NCI-H2081 (cell line): Measurements from ENCODE around the gene CDHR4.
A peak's percentile ranks its signal among the peaks of the same experiment; 100 is the strongest.
"Not testable (repeated sequence)": the region's sequence is repeated elsewhere in the genome, so short reads cannot be mapped to it uniquely, and the experiment has no call there.

Experiments used
- DNase-seq, 2 experiments: peaks; one replicate each; lab custom pipeline; 2025; lab: John Stamatoyannopoulos, UW

CDHR4 gene, protein sequence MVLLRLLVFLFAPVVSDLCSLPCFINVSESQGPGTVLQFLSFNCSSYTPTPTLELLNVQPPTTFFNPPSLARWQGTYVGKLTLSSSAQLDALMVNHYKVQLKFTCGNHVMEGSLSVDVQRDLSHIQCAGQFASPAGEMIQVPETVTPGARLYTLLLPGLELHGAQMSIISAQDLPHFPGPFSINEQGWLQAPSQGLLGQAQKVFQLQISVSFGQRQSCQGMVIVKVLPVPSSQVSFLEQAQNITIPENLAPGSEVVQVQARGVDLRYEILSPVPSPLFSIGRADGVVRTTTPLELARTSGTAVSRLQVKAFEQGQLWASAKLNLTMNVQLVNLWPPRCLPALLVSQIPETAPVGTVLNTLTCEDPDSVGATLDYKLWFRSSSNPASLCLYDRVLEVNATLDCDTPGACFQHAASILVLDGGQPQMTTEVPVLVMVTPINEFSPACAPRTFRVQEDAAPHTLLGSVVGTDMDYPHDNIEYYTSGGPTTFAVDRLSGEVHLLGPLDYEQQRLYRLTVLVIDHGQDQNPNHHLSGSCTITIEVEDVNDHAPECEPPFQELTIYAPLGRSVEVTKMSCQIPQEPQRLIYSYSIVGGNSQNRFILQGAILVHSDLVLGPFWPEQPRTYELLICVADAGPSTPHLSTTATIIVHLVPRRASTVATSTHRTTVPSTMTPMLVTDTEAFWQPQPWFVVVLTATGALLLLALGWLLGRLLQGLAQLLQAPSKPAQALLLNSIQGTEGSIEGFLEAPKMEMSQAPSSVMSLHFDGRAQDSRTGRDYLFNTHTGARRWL

DNA sequence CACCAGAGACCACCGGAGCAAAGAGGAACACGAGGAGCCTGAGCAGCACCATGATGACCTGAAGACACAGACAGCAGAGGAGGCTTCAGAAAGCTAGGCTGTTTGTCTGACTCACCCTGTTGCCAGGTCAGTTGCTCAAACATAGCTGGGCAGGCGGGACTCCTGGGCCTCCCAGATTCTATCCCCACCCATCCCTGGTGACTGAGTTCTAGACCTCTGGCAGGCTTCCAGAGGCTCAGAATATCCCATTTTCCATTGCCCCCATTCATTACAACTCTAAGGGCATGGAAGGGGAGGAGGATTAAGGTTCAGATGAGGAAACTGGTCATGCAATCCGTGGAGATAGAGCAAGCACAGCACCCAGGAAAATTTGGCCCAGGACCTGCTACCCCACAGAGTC, at the start of gene CDHR4:
TSS of gene CDHR4 (minus strand) at position 113 of the 400 bp plus-strand sequence. CDS start at position 52, 61 bp downstream.
- DNase-seq: no peak

DNA sequence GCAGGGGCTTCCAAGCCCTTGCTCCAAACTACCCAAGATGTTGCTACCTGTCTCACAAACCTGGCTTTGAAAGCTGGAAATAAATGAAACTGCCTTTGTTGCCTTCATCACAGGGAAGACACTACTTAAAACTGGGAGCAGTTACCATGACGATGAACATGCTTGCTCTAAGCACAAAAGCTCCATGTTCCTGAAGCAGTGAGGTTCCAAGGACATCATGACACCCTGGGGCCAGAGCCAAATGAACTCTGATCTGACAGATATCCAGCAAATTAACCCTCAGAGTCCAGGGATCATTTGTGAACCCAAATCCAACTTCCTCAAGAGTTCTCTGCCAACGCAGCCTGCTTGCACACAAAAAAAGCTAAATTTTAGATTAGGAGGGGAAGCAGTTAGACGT, 46.0 kb upstream of the CDHR4 start:
- no peak for DNase-seq

DNA sequence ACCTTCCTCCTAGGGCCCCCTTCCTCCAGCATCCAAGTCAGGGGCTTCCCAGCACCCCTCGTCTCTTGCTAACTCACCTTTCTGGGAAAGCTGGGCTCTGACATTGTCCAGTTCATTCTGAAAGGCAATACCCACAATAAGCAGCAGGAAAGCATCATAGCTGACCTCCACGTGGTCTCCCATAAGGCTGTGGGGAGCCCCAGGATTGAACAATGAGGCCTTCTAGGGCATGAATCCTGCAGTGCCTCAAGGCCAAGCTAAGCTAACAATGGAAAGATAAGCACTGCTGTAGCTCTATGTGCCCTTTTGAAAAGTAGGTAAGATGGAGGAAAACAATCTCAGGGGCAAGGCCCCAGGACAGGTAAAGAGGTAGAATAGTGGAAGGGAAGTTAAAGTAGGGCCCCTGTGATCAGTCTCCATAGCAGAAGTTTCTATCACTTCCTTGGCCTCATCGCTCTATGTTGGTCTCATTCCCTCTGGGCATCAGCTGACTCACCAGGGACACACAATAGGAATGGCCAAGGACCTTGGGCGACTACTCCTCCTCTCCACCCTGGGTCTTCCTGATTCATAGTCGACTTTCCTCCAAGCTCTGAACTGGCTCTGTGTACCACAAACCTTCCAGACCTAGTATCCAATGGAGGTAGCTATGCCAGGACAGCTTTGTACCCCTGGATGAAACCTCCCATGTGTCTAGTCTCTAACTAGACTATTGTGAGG, 45.0 kb upstream of the CDHR4 start:
- no peak for DNase-seq

DNA sequence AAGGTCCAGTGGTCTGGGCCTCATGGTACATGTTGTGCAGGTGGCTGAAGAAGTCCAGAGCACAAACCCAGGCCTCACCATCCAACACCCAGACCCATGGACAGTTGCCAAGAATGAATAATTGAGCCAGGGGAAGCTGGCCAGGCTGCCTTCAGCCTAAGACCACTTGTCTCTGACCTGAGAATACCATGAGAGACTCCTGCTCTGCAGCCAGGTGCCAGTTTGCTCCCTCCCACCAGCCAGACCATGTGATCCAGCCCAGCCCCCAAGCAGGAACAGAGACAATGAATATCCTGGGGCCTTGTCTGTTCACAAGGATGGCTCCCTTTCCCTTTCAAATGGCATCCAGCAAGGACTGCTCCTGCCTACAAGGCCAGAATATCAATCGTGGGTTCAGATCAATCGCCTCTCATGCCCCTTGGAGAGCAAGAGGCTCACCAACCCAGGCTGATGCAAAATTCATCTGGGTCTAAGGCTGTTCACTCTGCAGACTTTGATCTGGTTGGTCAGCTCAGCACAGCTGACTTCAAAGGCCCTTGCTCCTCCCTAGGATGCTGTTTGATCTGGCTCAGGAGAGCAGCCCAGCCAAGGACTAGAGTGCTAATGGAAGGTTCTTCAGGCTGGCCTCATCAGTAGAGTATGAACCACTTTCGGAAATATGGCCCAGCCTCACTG, 43.3 kb upstream of the CDHR4 start:
- no peak for DNase-seq

DNA sequence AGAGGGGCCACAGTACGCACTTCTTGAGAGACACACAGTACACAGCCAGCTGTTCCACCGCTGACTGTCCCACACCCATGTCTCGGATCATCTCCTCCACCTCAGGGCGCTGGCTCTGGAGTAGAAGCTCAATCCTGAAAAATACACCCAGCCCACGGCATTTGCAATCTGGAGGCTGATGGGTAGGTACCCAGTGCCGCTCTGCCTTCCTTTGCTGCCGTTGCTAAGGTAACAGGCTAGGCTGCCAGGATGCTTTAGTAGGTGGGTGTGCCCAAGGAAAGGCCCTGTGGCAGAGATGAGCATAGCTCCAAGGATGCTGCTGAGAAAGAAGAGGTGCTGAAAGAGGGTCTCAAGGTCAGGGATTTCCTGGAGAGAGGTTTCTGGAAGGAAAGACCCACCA, 42.1 kb upstream of the CDHR4 start:
- no peak for DNase-seq

DNA sequence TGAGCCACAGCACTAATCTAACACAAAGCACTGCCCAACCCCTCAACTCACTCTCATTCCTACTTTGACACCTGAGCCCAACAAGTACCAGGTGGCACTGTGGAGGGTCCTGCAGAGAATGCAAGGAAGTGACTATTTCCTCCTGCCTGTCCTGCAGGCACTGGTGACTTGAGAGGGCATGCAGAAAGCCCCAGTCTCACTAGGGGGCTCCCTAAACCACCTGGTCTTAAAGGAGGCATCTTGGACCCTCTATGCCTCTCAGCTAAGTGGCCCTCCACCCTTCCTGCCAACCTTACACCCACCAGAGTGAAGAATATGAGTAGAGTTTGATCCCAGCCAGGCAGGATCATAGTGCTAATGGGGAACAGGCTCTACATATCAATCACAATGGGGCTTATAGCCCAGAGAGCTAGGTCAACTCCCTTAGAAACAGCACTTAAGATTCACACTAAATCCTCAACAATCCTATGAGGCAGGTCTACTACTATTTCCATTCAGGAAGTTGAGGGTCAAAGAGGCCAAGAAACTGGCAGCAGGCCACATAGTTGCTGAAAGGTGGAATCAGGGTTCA, 41.5 kb upstream of the CDHR4 start:
- no peak for DNase-seq

DNA sequence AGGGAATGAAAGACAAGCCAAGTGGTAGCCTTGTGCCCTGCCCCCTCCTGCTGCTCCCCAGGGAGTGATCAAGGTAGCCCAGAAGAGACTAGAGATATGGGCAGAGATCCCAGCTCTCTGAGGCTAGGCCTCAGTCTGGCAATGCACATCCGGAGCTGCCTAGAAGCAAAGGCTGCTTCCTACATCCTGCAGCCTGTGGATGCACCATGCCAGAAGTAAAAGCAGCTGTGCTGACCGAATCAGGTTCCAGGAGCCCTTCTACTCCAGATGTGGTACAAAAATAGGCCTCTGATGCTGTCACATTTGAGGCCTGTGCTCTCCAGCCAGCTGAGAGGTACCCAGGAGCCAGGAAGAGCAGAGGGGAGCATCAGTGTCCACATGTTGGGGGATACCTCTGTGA, 40.7 kb upstream of the CDHR4 start:
- DNase-seq: no peak

DNA sequence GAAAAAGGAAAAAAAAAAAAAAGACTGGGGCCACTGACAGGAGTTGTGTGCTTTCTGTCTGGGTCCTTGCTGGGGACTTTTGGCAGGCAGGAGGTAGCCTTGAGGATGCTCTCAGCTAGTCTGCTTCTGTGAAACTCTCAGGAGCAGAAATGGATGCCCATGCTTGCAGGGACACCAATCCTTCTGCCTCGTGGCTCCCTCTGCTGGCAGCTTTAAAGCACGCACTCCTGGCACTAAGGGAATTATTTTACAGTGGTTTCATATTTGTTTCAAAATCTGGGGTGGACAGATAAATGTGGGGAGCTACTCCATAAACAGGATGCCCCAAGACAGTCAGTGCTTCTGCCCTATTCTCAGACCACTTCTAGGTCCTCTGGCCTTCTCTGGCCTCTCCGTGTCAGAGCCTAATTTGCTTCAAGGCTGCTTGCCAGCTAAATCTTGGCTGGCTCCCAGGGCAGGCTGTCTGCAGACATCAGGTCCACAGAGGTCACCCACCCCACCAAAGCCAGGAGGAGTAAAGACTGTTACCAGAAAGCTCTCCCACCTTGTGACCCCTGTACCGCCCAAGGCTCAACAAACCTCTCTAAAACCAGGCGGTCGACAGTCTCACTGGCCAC, 39.6 kb upstream of the CDHR4 start:
- DNase-seq: peak; percentile 29 to 38

DNA sequence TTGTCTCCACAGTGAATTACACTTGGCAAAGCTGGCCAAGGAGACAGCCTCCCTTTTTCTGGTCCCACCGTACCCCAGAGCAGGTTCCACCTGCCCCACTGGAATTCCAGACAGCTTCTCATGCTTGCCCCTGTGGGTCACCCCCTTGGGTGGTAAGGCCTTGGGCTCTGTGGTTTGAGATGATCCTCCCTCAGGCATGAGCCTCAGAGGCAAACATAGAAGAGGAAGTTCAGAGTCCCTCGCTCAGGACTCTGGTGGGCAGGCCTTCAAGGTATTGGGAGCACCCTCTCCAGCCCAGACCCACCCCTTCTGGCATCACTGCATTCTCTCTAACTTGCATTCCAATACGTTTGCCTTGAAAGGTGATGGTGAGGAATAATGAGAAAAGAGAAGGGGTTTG, 31.7 kb upstream of the CDHR4 start:
- no peak for DNase-seq

DNA sequence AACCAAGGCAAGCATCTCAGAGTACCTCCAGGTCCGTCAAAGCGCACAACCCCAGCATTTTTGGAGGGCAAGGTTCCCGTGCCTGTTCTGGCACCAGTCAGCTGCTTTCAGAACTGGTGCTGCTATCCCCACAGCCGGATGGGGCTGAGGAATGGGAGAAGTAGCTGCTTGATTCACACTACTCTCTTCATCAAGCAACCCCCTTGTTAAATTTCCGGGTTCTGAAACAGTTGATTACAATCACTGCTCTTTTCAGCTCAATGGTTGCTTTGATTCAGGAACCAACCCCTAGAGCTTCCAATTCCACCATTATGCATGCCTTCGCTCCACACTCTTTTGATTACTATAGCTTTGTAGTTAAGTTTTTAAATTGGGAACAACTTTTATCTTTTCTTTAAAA, 26.3 kb upstream of the CDHR4 start:
- no peak for DNase-seq

DNA sequence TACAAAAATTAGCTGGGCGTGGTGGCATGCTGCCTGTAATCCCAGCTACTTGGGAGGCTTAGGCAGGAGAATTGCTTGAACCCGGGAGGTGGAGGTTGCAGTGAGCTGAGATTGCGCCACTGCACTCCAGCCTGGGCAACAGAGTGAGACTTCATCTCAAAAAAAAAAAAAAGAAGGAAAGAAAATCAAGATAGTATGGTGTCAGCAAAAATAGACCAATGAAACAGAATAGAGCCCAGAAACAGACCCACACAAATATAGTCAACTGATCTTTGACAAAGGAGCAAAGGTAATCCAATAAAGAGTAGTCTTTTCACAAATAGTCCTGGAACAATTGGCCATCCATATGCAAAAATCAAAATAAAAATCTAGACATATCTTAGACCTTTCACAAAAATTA, 23.5 kb upstream of the CDHR4 start:
- not testable (repeated sequence) for DNase-seq

DNA sequence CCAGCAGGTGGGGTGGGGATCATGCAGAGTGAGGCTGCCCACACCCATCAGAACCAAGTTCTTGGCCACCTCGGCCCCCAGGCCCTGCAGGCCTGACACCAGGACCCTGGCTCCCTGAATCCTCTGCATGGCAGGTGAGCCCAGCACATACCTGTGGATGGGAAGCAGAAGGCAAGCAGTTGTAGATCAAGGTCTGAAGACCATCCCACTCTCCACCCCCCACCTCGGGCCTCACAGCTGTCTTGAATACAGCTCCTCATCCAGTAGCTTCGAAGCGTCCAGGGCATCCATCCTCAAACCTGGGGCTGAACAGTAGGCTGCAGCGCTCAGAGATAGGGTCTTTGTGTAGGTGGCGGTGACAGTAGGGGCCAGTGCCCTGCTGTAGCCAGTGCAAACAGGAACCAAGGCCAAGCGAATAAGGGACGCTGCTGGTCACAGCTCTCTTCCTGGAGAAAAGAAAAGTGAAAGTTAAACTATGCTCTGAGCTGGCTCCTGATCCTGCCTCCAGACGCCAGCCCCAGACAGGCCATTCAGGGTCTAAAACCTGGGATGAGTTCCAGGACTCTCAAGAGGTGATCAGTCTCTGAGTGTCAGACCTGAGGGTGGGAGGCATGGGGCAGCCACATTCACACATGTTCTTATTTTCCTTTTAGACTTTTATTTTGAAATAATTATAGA, 14.0 kb upstream of the CDHR4 start, which contains the start of gene UBA7:
TSS of gene UBA7 (minus strand) at position 457 of the 678 bp plus-strand sequence. CDS start at position 291, 166 bp downstream.
- no peak for DNase-seq

DNA sequence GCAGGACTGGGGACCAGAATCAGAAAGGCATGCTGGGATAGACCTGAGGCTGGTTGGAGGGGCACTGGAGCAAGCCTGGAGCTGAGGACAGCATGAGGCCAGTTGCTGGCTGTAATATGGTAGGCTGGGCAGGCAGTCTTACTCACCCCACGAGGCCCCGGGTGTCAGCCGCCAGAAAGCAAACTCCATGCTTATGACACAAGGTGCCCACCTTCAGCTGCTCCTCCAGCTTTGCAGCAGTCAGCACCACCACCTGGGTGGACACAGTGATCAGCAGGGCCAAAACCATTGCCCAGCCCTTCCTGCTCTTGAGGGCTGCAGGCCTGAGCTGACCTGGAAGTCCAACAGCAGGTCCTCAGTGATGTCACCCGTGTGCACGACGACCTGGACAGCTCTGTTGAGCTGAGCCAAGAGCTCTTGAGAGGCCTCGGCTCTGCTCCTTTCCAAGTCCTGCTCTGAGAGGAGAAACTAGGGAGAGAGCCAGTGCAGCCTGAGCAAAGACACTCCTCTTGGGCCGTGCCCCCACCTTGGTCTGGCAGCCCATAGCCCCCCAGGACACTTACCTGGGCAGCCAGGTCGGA, 13.3 kb upstream of the CDHR4 start:
- DNase-seq: no peak

DNA sequence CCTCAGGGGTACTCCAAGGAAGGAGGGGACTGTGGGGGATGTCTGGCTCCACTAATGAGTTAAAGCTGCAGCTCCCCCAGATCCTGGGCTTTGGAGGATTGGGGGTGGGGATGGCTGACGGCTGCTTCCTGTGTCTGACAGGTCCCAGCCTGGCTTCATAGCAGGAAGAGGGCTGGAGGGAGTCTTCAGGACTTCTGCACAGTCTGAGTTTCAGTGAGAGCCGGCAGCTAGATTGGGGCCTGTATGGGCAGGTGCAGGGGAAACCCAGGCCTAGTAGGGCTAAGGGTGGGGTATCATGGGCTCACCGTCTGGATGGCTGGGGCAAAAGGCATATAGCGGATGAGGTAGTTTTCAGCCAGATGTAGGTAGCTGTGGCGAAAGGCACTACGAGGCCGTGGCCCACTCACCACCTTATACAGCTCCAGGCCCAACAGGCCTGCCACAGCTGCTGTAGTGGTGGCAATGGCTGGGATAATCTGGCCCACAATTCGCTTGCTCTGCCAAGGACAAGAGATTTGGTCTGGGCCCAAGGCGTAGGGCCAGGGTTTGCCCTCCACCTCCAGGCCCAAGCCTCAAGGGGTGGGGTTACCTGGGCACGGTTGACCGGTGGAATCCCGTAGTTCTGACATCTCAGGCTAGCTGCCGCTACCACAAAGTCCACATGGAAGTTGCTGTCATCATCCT, 7.9 kb upstream of the CDHR4 start:
- no peak for DNase-seq

DNA sequence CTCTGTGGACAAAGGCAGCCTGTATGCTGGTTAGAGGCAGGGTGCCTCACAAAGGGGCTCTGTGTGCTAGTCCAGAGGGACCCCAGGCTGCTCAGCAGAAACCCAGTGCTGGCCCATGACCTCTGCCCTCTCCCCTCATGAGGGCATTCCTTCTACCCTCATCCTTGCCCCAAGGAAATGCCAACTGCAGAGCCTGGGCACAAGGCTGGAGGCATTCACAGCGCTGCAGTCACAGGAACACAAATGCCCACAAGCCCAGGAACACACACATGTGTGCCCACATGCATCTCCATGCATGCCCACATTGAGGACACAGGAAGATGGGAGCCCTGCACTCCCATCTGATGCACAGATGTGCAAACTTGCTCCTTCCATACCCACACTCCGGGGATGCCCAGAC, 7.2 kb upstream of the CDHR4 start:
- DNase-seq: no peak

DNA sequence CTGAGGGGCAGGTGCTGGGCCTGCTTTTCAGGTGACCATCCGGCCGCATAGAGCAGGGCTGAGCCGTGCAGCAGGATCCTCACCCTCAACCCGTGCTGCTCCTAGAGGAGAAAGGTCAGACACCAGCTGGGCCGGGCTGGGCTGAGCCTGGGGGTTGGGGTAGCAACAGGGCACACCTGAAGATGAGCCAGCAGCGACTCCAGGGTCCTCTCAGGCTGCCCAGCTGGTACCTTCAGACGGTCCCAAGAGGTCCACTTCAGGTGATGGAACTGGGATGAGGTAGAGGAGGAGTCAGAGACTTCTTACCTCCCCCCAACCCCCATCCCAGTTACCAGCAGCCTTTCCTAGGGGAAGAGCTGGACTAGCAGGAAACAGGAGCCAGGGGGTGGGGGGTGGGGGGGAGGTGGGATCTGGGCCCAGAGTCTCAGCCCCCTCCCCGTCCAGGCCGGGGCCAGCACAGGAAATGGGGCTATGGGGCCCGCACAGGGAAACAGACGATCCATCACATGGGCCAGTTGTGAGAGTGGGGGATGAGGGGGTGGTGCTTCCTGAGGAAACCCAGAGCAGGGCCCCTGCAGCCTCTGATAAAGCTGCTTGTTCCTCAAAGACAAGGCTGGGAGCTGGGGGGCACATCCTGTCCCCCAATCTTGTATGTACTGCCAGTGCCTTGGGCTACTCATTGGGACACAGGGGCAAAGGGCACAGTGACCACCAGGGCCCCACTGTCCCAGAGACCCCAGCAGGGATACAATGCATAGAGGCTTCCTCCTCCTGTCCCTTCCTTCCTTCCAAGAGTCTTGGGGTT, 6.4 kb upstream of the CDHR4 start:
- no peak for DNase-seq

DNA sequence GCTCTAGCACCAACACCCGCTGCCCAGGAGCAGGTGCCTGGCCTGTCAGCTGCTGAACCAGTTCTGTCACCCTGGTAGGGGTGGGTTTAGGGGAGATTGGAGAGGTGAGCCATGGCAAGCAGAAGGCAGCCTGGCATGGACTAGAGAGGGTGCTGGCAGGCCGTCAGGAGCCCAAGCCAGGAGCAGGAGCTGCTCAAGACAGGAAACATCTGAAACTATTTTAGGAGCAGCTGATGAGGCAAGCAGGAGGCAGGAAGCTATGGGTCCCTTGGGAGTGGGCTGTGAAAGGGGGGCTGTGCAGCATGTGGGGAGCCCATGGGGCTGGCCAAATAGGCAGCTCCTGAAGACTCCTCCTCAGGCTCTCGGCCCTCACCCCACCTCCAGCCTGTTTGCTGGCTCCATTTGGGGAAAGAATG, 5.7 kb upstream of the CDHR4 start:
- DNase-seq: no peak

DNA sequence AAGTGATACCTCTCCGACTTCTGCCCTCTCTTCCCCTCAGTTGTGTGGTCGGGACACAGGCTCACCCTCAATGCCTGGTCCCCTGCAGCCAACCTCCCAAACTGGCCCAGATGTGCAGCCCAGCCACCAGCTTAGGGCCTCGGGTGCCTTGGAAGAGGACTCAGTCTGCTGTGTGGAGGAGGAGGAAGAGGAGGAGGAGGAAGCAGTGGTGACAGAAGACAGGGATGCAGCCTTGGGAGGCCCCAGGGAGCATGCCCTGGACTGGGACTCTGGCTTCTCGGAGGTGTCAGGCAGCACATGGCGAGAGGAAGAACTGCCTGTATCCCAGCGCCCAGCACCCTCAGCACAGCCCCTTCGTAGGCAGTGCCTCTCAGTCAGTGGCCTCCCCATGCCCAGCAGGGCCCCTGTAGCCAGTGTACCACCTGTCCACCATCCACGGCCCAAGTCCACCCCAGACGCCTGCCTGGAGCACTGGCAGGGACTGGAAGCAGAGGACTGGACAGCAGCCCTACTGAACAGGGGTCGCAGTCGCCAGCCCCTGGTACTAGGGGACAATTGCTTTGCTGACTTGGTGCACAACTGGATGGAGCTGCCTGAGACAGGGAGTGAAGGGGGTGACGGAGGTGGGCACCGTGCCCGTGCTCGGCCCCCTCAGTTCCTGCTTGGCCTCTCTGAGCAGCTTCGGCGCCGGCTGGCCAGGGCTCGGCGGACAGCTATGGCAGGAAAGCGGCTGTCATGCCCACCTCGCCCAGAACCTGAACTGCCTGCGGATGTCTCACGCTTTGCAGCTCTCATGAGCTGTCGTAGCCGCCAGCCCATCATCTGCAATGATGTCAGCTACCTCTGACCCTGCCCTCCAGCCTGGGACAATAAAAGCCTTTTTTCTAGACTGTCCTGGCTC, 4.7 kb upstream of the CDHR4 start:
- no peak for DNase-seq
